GM21717 (cell line): Measurements from ENCODE around the gene GNAL.
"Not testable (repeated sequence)": the region's sequence is repeated elsewhere in the genome, so short reads cannot be mapped to it uniquely, and the experiment has no call there.

Experiments
- ATAC-seq: cut with Tn5 transposase; IDR thresholded peaks from one replicate; pipeline ENCODE4 v1.9.1; 2021; ENCODE audit warnings: mild to moderate bottlenecking, moderate library complexity; ENCODE audit not compliant: unreplicated experiment

Gene GNAL

GRCh38 chr18:11669271-11669947, 19.7 kb upstream of the GNAL start:
- no peak for ATAC-seq

GRCh38 chr18:11669948-11670275, 19.2 kb upstream of the GNAL start:
- ATAC-seq: no peak

GRCh38 chr18:11671156-11671555, 17.9 kb upstream of the GNAL start:
- no peak for ATAC-seq

- ATAC-seq: no peak
Measured at GRCh38 chr18:11672198-11672597, 16.9 kb upstream of the GNAL start.

- ATAC-seq: no peak
Measured at GRCh38 chr18:11672846-11673454, 16.1 kb upstream of the GNAL start.

- ATAC-seq: no peak
Measured at GRCh38 chr18:11673560-11673959, 15.5 kb upstream of the GNAL start.

GRCh38 chr18:11674119-11674518, 14.9 kb upstream of the GNAL start:
- no peak for ATAC-seq

- no peak for ATAC-seq
Measured at GRCh38 chr18:11676386-11676785, 12.7 kb upstream of the GNAL start.

GRCh38 chr18:11676867-11677266, 12.2 kb upstream of the GNAL start:
- ATAC-seq: no peak

- ATAC-seq: no peak
Measured at GRCh38 chr18:11678211-11678610, 10.9 kb upstream of the GNAL start.

- no peak for ATAC-seq
Measured at GRCh38 chr18:11689669-11690565, 853 bp downstream of the GNAL start.

- ATAC-seq: not testable (repeated sequence)
Measured at GRCh38 chr18:11690660-11691059, 1.6 kb downstream of the GNAL start.

- no peak for ATAC-seq
Measured at GRCh38 chr18:11695736-11696135, 6.7 kb downstream of the GNAL start.

GRCh38 chr18:11696451-11696850, 7.4 kb downstream of the GNAL start:
- no peak for ATAC-seq

GRCh38 chr18:11700876-11701275, 11.8 kb downstream of the GNAL start:
- ATAC-seq: no peak

- no peak for ATAC-seq
Measured at GRCh38 chr18:11710578-11710977, 21.5 kb downstream of the GNAL start.

- ATAC-seq: no peak
Measured at GRCh38 chr18:11713756-11714155, 24.7 kb downstream of the GNAL start.

GRCh38 chr18:11714244-11714918, 25.3 kb downstream of the GNAL start:
- ATAC-seq: no peak

GRCh38 chr18:11716767-11717315, 27.8 kb downstream of the GNAL start:
- not testable (repeated sequence) for ATAC-seq

GRCh38 chr18:11719050-11719449, 30.0 kb downstream of the GNAL start:
- no peak for ATAC-seq

- ATAC-seq: no peak
Measured at GRCh38 chr18:11719621-11720020, 30.6 kb downstream of the GNAL start.
